GM12878 (cell line): Measurements from ENCODE around the gene PRRT1B. TPM values are rescaled to one million over a fixed set of nuclear protein-coding genes. Genes with fewer than 3 reads are reported as not detected.

Experiments used
- CBFB ChIP-seq: IDR thresholded peaks from 2 replicates; pipeline ENCODE4 v1.6.1; 2016; ENCODE audit warnings: antibody characterized with exemption, low read depth
- CBX5 ChIP-seq: sonication (generic); IDR thresholded peaks from 2 replicates; pipeline ENCODE4 v1.6.1; 2016; ENCODE audit warnings: low read depth, moderate library complexity, mild to moderate bottlenecking, inconsistent platforms
- CHD4 ChIP-seq: fragments of 200-600 bp; sonication (generic); IDR thresholded peaks from 2 replicates; pipeline ENCODE4 v1.6.1; 2016; ENCODE audit warnings: mild to moderate bottlenecking
- CREB1 ChIP-seq: IDR thresholded peaks from 2 replicates; pipeline ENCODE4 v1.6.1; 2012; ENCODE audit warnings: low read depth, mild to moderate bottlenecking, inconsistent platforms
- DPF2 ChIP-seq: fragments of 450-650 bp; IDR thresholded peaks from 2 replicates; pipeline ENCODE4 v1.6.1; 2017; ENCODE audit warnings: mild to moderate bottlenecking
- E2F4 ChIP-seq: IDR thresholded peaks from 2 replicates; pipeline ENCODE4 v1.6.1; 2012; ENCODE audit warnings: low read depth, low read length, improper control_type of control experiment
- EED ChIP-seq: sonication (generic); IDR thresholded peaks from 2 replicates; pipeline ENCODE4 v1.6.1; 2016; ENCODE audit warnings: antibody characterized with exemption, low read depth
- EP300 ChIP-seq, 2 experiments: fragments of 150-350 bp in 1 of 2; IDR thresholded peaks; 2 replicates each; pipeline ENCODE4 v1.6.1; 2011 to 2012; ENCODE audit warnings: low read depth in 2 of 2, low read length in 2 of 2, borderline replicate concordance in 1 of 2, improper control_type of control experiment in 1 of 2, inconsistent platforms in 1 of 2; ENCODE audit not compliant: control insufficient read depth in 1 of 2
- ESRRA ChIP-seq: IDR thresholded peaks from 2 replicates; pipeline ENCODE4 v1.6.1; 2012; ENCODE audit warnings: mild to moderate bottlenecking, low read length, improper control_type of control experiment
- ETV6 ChIP-seq, 2 experiments: fragments of 450-650 bp in 1 of 2; IDR thresholded peaks in 1 of 2; conservative IDR thresholded peaks in 1 of 2; 2 replicates each; pipeline ENCODE4 v1.6.1; 2014; ENCODE audit warnings: antibody characterized with exemption in 1 of 2, borderline replicate concordance in 1 of 2, low read depth in 1 of 2, mild to moderate bottlenecking in 1 of 2, moderate library complexity in 1 of 2
- HDGF ChIP-seq: fragments of 450-650 bp; IDR thresholded peaks from 2 replicates; pipeline ENCODE4 v1.6.1; 2016; ENCODE audit warnings: antibody characterized with exemption
- KLF5 ChIP-seq: fragments of 450-650 bp; IDR thresholded peaks from 2 replicates; pipeline ENCODE4 v1.6.1; 2014; ENCODE audit warnings: mild to moderate bottlenecking; ENCODE audit not compliant: partially characterized antibody
- NFIC ChIP-seq: IDR thresholded peaks from 2 replicates; pipeline ENCODE4 v1.6.1; 2012; ENCODE audit warnings: low read depth, mild to moderate bottlenecking, inconsistent platforms, low read length, moderate library complexity
- POLR2A ChIP-seq: IDR thresholded peaks from 2 replicates; pipeline ENCODE4 v1.6.1; 2011; ENCODE audit warnings: low read depth, mild to moderate bottlenecking, low read length
- RB1 ChIP-seq: fragments of 450-650 bp; formaldehyde crosslinking; IDR thresholded peaks from 2 replicates; pipeline ENCODE4 v1.6.1; 2017; ENCODE audit warnings: mild to moderate bottlenecking, borderline replicate concordance
- SIN3A ChIP-seq: IDR thresholded peaks from 2 replicates; pipeline ENCODE4 v1.6.1; 2012; ENCODE audit warnings: low read depth, low read length, improper control_type of control experiment
- SMC3 ChIP-seq: IDR thresholded peaks from 2 replicates; pipeline ENCODE4 v1.6.1; 2011; ENCODE audit warnings: low read length, improper control_type of control experiment, borderline replicate concordance
- TCF12 ChIP-seq: IDR thresholded peaks from 2 replicates; pipeline ENCODE4 v1.6.1; 2011; ENCODE audit warnings: low read depth, mild to moderate bottlenecking, low read length
- TCF7 ChIP-seq: IDR thresholded peaks from 2 replicates; pipeline ENCODE4 v1.6.1; 2014; ENCODE audit warnings: antibody characterized with exemption, borderline replicate concordance
- YY1 ChIP-seq: IDR thresholded peaks from 2 replicates; pipeline ENCODE4 v1.6.1; 2011; ENCODE audit warnings: low read depth, mild to moderate bottlenecking, low read length
- ZBED1 ChIP-seq: IDR thresholded peaks from 2 replicates; pipeline ENCODE4 v1.6.1; 2016; ENCODE audit warnings: borderline replicate concordance
- polyA plus RNA-seq, 11 experiments: library from polyadenylated mRNA; depleted of rRNA in 4 of 11; unstranded in 6 of 11; stranded (reverse) in 5 of 11; fragments of >200 nt; fragmentation: Nextera tagmentation in 4 of 11; fragmentation: Illumina TruSeq in 1 of 11; extraction: Ambion mirVana in 4 of 11; extraction: Trizol in 1 of 11; gene quantifications; 1 replicate in 1 of 11; 2 replicates in 10 of 11; pipeline versions ENCODE4 v1.2.1 to v1.2.3, GENCODE V29; 2011 to 2016; ENCODE audit warnings: inconsistent platforms in 2 of 11, missing spikeins in 2 of 11, low read depth in 1 of 11
- total RNA-seq, 4 experiments: library from RNA; depleted of rRNA in 3 of 4; stranded (reverse); fragments of >200 nt in 3 of 4; fragmentation: Illumina TruSeq in 1 of 4; extraction: Trizol in 1 of 4; gene quantifications; 2 replicates each; pipeline versions ENCODE4 v1.2.1 to v1.2.3, GENCODE V29; 2013 to 2021
- TF ChIP-seq, protein P1 (sequence below): fragments of 450-650 bp; formaldehyde crosslinking; IDR thresholded peaks from 2 replicates; pipeline ENCODE4 v1.4.0; 2020; ENCODE audit warnings: mild to moderate bottlenecking, moderate library complexity
- TF ChIP-seq, protein P2 (sequence below): fragments of 450-650 bp; IDR thresholded peaks from 2 replicates; pipeline ENCODE4 v1.6.1; 2016; ENCODE audit warnings: mild to moderate bottlenecking
- TF ChIP-seq, protein P3 (sequence below): fragments of 450-650 bp; conservative IDR thresholded peaks from 2 replicates; pipeline ENCODE4 v1.6.1; 2017; ENCODE audit warnings: mild to moderate bottlenecking, moderate library complexity

The PRRT1B gene
- total and polyA plus RNA-seq, 10 of the 15 experiments (the other 5 are each of a cell fraction or from before 2014, with no cell fraction given), result not detected

GRCh38 chr9:131530920-131531832 lies 14.1 kb upstream of the PRRT1B start, which contains the start of gene UCK1 (continued):
- TF ChIP-seq E2F4 (no peak), RB1 (no peak), CBX5 (no peak), SMC3 (no peak), TCF12 (no peak), HDGF (no peak), POLR2A (peak; percentile 79), NFIC (no peak), EED (no peak), CBFB (no peak), DPF2 (peak; percentile 50; the same call in 1 of the 2 replicates), CREB1 (peak; percentile 52; the same call in 1 of the 2 replicates), EP300 (IDR thresholded peaks at IDR 0.05; ENCODE audit: borderline replicate concordance in 1 of 2, control insufficient read depth in 1 of 2, low read depth in 2 of 2, low read length in 2 of 2) (no peak), CHD4 (no peak), ZBED1 (no peak), ETV6 (conservative IDR thresholded peaks at IDR 0.05 in 1 of 2, IDR thresholded peaks at IDR 0.05 in 1 of 2; ENCODE audit: borderline replicate concordance in 1 of 2, low read depth in 1 of 2) (no peak), ESRRA (no peak), YY1 (peak; percentile 59; the same call in 1 of the 2 replicates), KLF5 (peak; percentile 34), TCF7 (no peak), SIN3A (no peak)
- TF ChIP-seq, protein P1, sequence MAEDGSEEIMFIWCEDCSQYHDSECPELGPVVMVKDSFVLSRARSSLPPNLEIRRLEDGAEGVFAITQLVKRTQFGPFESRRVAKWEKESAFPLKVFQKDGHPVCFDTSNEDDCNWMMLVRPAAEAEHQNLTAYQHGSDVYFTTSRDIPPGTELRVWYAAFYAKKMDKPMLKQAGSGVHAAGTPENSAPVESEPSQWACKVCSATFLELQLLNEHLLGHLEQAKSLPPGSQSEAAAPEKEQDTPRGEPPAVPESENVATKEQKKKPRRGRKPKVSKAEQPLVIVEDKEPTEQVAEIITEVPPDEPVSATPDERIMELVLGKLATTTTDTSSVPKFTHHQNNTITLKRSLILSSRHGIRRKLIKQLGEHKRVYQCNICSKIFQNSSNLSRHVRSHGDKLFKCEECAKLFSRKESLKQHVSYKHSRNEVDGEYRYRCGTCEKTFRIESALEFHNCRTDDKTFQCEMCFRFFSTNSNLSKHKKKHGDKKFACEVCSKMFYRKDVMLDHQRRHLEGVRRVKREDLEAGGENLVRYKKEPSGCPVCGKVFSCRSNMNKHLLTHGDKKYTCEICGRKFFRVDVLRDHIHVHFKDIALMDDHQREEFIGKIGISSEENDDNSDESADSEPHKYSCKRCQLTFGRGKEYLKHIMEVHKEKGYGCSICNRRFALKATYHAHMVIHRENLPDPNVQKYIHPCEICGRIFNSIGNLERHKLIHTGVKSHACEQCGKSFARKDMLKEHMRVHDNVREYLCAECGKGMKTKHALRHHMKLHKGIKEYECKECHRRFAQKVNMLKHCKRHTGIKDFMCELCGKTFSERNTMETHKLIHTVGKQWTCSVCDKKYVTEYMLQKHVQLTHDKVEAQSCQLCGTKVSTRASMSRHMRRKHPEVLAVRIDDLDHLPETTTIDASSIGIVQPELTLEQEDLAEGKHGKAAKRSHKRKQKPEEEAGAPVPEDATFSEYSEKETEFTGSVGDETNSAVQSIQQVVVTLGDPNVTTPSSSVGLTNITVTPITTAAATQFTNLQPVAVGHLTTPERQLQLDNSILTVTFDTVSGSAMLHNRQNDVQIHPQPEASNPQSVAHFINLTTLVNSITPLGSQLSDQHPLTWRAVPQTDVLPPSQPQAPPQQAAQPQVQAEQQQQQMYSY (CRISPR knock-in tag), result no peak
- TF ChIP-seq, protein P2, sequence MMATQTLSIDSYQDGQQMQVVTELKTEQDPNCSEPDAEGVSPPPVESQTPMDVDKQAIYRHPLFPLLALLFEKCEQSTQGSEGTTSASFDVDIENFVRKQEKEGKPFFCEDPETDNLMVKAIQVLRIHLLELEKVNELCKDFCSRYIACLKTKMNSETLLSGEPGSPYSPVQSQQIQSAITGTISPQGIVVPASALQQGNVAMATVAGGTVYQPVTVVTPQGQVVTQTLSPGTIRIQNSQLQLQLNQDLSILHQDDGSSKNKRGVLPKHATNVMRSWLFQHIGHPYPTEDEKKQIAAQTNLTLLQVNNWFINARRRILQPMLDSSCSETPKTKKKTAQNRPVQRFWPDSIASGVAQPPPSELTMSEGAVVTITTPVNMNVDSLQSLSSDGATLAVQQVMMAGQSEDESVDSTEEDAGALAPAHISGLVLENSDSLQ, result no peak
- TF ChIP-seq, protein P3, sequence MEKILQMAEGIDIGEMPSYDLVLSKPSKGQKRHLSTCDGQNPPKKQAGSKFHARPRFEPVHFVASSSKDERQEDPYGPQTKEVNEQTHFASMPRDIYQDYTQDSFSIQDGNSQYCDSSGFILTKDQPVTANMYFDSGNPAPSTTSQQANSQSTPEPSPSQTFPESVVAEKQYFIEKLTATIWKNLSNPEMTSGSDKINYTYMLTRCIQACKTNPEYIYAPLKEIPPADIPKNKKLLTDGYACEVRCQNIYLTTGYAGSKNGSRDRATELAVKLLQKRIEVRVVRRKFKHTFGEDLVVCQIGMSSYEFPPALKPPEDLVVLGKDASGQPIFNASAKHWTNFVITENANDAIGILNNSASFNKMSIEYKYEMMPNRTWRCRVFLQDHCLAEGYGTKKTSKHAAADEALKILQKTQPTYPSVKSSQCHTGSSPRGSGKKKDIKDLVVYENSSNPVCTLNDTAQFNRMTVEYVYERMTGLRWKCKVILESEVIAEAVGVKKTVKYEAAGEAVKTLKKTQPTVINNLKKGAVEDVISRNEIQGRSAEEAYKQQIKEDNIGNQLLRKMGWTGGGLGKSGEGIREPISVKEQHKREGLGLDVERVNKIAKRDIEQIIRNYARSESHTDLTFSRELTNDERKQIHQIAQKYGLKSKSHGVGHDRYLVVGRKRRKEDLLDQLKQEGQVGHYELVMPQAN, result no peak; the same call in 1 of the 2 replicates
